Suprapubic skin (tissue), 4 donors: ENCODE measurements around the gene MPZL3.

ENCODE experiments used
- CTCF ChIP-seq, 2 donors: fragments of 200-600 bp in 1 of 2; fragments of 450-650 bp in 1 of 2; sonication (generic) in 1 of 2; IDR thresholded peaks; one replicate each; pipeline ENCODE4 v1.5.1; 2016 to 2019; ENCODE audit warnings: antibody characterized with exemption in 2 of 2, mild to moderate bottlenecking in 1 of 2, moderate library complexity in 1 of 2
- EP300 ChIP-seq: sonication (generic); formaldehyde crosslinking; IDR thresholded peaks from one replicate; pipeline ENCODE4 v1.6.1; 2017; ENCODE audit warnings: antibody characterized with exemption
- POLR2A ChIP-seq, 2 donors: fragments of 450-650 bp; IDR thresholded peaks; one replicate each; pipeline ENCODE4 v1.6.1; 2017; ENCODE audit warnings: antibody characterized with exemption in 2 of 2, mild to moderate bottlenecking in 2 of 2, moderate library complexity in 2 of 2
- POLR2AphosphoS5 ChIP-seq, 3 donors: sonication (generic); formaldehyde crosslinking; IDR thresholded peaks; one replicate each; pipeline ENCODE4 v1.6.1; 2017; ENCODE audit warnings: antibody characterized with exemption in 3 of 3

DNA sequence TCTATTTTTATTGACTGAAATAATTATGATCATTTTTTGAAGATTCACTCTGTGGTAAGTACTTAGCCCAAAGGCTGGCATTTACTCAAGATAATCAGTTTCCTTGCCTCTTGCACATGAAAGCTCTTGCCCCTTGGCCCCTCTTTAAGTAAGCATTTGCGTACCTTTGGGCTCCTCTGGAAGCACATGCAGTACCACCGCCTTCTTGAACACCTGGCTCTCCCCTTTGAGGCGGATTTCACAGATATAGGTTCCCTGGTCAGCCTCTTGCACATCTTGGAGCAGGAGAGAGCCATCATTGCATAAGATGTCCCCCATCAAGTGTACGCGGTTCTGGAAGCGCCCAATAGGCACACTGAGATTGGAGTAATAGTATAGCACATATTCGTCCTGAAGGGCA, 41.8 kb downstream of the MPZL3 start:
- no peak for TF ChIP-seq CTCF (IDR thresholded peaks at IDR 0.05)
- TF ChIP-seq POLR2AphosphoS5 (IDR thresholded peaks at IDR 0.05): no peak
- TF ChIP-seq POLR2A (IDR thresholded peaks at IDR 0.05): no peak
- no peak for TF ChIP-seq EP300
